HUES64 (cell line): ENCODE measurements around the gene IL27RA.

Experiments used
- H3K27ac ChIP-seq: 2 replicates; pipeline ENCODE4 v1.7.0; 2013; ENCODE audit warnings: low read depth, low read length, inconsistent platforms
- H3K27me3 ChIP-seq: 2 replicates; pipeline ENCODE4 v1.6.1; 2013; ENCODE audit warnings: mild to moderate bottlenecking, low read length; ENCODE audit not compliant: insufficient read depth
- H3K36me3 ChIP-seq: 2 replicates; pipeline ENCODE4 v1.6.1; 2013; ENCODE audit warnings: mild to moderate bottlenecking, low read length; ENCODE audit not compliant: insufficient read depth
- H3K4me1 ChIP-seq: 2 replicates; pipeline ENCODE4 v1.6.1; 2013; ENCODE audit warnings: mild to moderate bottlenecking, low read length, moderate library complexity; ENCODE audit not compliant: insufficient read depth
- H3K4me3 ChIP-seq: 2 replicates; pipeline ENCODE4 v1.5.1; 2013; ENCODE audit warnings: mild to moderate bottlenecking, low read length, moderate library complexity
- H3K9ac ChIP-seq: 2 replicates; pipeline ENCODE4 v1.6.1; 2013; ENCODE audit warnings: mild to moderate bottlenecking, low read depth, low read length
- H3K9me3 ChIP-seq: 2 replicates; pipeline ENCODE4 v1.6.1; 2013; ENCODE audit warnings: low read depth, low read length; ENCODE audit not compliant: insufficient read depth
- WGBS: fragments of 150-250, 120-280 bp; methylation state at CpG from one replicate; pipeline ENCODE4 v1.1.7; 2013; ENCODE audit warnings: missing lambda C conversion rate; 5-methylcytosine and 5-hydroxymethylcytosine counted together

Gene IL27RA

DNA sequence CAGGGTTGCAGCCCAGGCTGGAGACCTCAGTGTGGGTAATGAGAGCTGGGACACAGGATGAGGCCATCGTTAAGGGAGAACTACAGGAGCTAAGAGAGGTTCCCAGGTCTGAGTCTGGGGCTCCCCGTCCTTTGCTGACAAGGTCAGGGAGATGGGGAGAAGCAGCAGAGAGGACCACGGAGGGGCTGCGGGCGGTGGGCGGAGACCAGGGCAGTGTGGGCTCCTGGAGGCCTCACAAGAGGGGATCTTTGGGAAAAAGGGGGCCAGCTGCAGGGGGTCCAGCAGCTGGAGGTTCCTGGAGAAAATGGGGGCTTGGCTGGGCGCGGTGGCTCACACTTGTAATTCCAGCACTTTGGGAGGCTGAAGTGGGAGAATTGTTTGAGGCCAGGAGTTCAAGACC, 41.5 kb upstream of the IL27RA start:
- no peaks in the 10 kb centered on the region for H3K27me3 ChIP-seq
- H3K4me1 ChIP-seq: peaks cover 26% of the 10 kb centered on the region
- no peaks in the 10 kb centered on the region for H3K9me3 ChIP-seq
- H3K9ac ChIP-seq: no peak overlapping the region
- peaks cover 6% of the 10 kb centered on the region; the same call in 1 of the 2 replicates for H3K36me3 ChIP-seq
- no peak overlapping the region for H3K27ac ChIP-seq
- H3K4me3 ChIP-seq: no peak overlapping the region
- 91% methylated on average over 8 of the region's 8 CpGs for WGBS

DNA sequence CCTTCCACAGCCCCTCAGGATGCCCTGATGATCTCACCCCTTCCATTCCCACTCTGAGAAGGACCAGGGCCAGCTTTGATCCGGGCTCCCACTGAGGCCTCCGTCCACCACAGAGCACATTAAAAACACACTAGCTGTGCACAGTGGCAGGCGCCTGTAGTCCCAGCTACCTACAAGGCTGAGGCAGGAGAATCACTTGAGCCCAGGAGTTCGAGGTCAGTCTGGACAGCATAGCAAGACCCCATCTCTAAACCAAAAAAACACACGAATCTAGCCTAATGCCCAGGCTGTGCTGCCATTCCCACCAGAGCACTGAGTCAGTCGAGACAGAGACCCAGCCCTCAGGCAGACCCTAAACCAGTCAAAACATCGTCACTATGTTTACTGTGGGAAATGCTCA, 39.5 kb upstream of the IL27RA start:
- WGBS: 94% methylated on average over 7 of the region's 7 CpGs
- H3K9ac ChIP-seq: no peak overlapping the region
- H3K4me3 ChIP-seq: no peak overlapping the region

GRCh38 chr19:13993590-13994300, 37.8 kb upstream of the IL27RA start:
- peaks cover 6% of the 10 kb centered on the region; the same call in 1 of the 2 replicates for H3K36me3 ChIP-seq
- H3K9me3 ChIP-seq: peaks cover 4% of the 10 kb centered on the region; the same call in 1 of the 2 replicates
- 90% methylated on average over 20 of the region's 22 CpGs for WGBS
- no peak overlapping the region for H3K9ac ChIP-seq
- no peak overlapping the region for H3K4me3 ChIP-seq
- H3K4me1 ChIP-seq: peaks cover 2% of the 10 kb centered on the region; the same call in 1 of the 2 replicates
- H3K27ac ChIP-seq: no peak overlapping the region
- no peaks in the 10 kb centered on the region for H3K27me3 ChIP-seq

More for the DNA sequence above, 39.5 kb upstream of the IL27RA start:
- peaks cover 11% of the 10 kb centered on the region for H3K4me1 ChIP-seq
- no peaks in the 10 kb centered on the region for H3K9me3 ChIP-seq
- H3K27ac ChIP-seq: no peak overlapping the region
- peaks cover 6% of the 10 kb centered on the region; the same call in 1 of the 2 replicates for H3K36me3 ChIP-seq
- no peaks in the 10 kb centered on the region for H3K27me3 ChIP-seq

DNA sequence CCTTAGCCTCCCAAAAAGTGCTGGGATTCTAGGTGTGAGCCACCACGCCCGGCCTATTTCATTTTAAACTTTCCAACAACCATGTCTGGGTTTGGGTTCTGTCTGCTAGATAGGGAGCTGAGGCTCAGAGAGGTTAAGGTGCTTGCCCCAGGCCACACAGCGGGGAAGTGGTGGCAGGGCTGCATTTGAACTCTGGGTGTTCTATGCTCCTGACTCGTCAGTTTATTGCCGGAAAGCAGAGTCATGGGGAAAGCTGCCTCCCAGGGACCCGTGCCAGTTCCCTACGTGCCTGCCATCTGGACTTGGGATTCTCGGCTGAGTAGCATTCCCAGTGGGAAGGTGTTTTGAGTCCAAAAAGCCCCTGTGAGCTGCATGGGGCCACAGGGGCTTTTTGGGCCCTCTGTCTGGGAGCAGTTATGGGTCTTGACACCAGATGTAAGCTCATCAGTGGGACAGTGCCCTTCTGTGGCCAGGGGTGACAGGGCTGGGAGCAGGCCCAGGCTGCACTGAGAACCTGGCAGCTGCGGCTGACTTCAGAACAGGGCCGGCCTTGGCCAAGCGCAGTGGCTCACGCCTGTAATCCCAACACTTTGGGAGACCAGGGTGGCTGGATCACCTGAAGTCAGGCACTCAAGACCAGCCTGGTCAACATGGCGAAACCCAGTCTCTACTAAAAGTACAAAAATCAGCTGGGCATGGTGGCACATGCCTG, 36.4 kb upstream of the IL27RA start:
- Histone ChIP-seq H3K9ac (no peak overlapping the region), H3K27ac (no peak overlapping the region), H3K9me3 (peaks cover 11% of the 10 kb centered on the region), H3K4me3 (no peak overlapping the region), H3K4me1 (no peaks in the 10 kb centered on the region), H3K27me3 (no peaks in the 10 kb centered on the region), H3K36me3 (peaks cover 6% of the 10 kb centered on the region)
- WGBS: 94% methylated on average over 13 of the region's 13 CpGs

GRCh38 chr19:13995878-13996765, 35.4 kb upstream of the IL27RA start:
- peaks cover 6% of the 10 kb centered on the region for H3K36me3 ChIP-seq
- no peak overlapping the region for H3K9ac ChIP-seq

DNA sequence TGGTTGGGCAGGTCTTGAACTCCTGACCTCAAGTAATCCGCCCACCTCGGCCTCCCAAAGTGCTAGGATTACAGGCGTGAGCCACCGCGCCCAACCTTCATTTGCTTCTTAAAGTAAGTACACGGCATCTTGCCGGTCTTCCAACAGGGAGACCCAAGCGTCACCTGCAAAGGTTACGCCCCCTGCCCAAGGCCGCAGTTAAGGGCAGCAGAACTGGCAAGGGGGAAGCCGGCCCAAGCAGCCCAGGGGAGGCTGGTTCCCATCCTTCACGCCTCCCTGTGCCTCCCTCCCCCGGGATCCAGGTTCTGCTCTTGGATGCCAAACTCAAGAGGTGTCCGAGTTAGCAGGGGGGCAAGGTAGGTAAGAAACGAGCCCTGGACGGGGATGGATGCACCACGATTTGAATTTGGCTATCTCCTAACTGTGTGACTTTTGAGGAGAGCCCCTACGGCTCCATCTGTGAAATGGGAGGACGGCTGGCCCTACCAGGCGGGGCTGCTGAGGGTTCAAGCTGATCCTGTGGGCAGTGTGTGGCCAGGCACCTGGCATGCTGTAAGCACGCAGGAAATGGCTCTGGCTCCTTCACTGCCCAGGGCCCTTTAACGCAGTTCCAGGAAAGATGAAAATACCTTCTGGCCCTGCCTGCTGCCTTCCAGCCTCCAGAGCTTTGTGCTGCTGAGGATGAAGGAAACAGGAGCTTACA, 34.5 kb upstream of the IL27RA start:
- peaks cover 11% of the 10 kb centered on the region for H3K9me3 ChIP-seq
- no peaks in the 10 kb centered on the region for H3K4me1 ChIP-seq
- H3K27me3 ChIP-seq: no peaks in the 10 kb centered on the region
- H3K27ac ChIP-seq: no peak overlapping the region
- H3K36me3 ChIP-seq: peaks cover 3% of the 10 kb centered on the region
- 94% methylated on average over 22 of the region's 22 CpGs for WGBS
- no peak overlapping the region for H3K9ac ChIP-seq
- no peak overlapping the region for H3K4me3 ChIP-seq

More at GRCh38 chr19:13995878-13996765, 35.4 kb upstream of the IL27RA start:
- Histone ChIP-seq H3K27ac (no peak overlapping the region), H3K4me1 (no peaks in the 10 kb centered on the region), H3K4me3 (no peak overlapping the region), H3K9me3 (peaks cover 11% of the 10 kb centered on the region), H3K27me3 (no peaks in the 10 kb centered on the region)
- WGBS: 96% methylated on average over 14 of the region's 14 CpGs

- Histone ChIP-seq H3K9ac (no peak overlapping the region), H3K4me1 (no peaks in the 10 kb centered on the region), H3K27ac (no peak overlapping the region), H3K9me3 (peaks cover 11% of the 10 kb centered on the region), H3K4me3 (no peak overlapping the region), H3K27me3 (no peaks in the 10 kb centered on the region), H3K36me3 (no peaks in the 10 kb centered on the region; the same call in 1 of the 2 replicates)
- 84% methylated on average over 6 of the region's 6 CpGs for WGBS
These were observed 34.0 kb upstream of the IL27RA start for GRCh38 chr19:13997631-13997962.

GRCh38 chr19:13998426-13998825, 33.1 kb upstream of the IL27RA start:
- Histone ChIP-seq H3K36me3 (no peaks in the 10 kb centered on the region; the same call in 1 of the 2 replicates), H3K27ac (no peak overlapping the region), H3K4me1 (no peaks in the 10 kb centered on the region), H3K9ac (no peak overlapping the region), H3K4me3 (no peak overlapping the region), H3K9me3 (peaks cover 11% of the 10 kb centered on the region), H3K27me3 (no peaks in the 10 kb centered on the region)
- 98% methylated on average over 1 of the region's 1 CpG for WGBS

- H3K36me3 ChIP-seq: no peaks in the 10 kb centered on the region; the same call in 1 of the 2 replicates
- H3K9ac ChIP-seq: no peak overlapping the region
- no peak overlapping the region for H3K4me3 ChIP-seq
- no peak overlapping the region for H3K27ac ChIP-seq
- no peaks in the 10 kb centered on the region for H3K4me1 ChIP-seq
- WGBS: 92% methylated on average over 3 of the region's 3 CpGs
- H3K27me3 ChIP-seq: no peaks in the 10 kb centered on the region
- H3K9me3 ChIP-seq: peaks cover 11% of the 10 kb centered on the region
These were observed 32.5 kb upstream of the IL27RA start for GRCh38 chr19:13999085-13999484.

DNA sequence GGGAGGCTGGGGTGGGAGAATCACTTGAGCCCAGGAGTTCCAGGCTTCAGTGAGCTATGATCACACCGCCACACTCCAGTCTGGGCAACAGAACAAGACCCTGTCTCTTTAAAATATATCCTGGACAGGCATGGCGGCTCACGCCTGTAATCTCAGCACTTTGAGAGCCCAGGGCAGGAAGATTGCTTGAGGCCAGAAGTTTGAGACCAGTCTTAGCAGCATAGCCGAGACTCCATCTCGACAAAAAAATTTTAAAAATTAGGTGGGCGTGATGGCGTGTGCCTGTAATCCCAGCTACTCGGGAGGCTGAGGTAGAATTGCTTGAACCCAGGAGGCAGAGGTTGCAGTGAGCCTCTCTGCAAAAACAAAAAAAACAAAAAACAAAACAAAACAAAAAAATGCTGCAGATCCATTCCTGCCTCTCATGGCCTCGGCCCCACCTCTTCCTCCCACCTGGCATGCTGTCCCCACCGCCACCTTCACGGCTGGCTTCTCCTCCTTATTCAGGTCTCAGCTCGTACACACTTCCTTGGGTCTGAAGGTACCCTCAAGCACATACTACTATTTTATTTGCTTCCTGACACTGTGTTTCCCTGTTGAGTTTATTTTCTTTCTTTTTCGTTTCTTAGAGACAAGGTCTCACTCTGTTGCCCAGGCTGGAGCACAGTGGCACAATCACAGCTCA, 30.7 kb upstream of the IL27RA start:
- H3K4me3 ChIP-seq: no peak overlapping the region
- peaks cover 11% of the 10 kb centered on the region for H3K9me3 ChIP-seq
- H3K27ac ChIP-seq: no peak overlapping the region
- WGBS: 95% methylated on average over 13 of the region's 13 CpGs
- H3K4me1 ChIP-seq: no peaks in the 10 kb centered on the region
- H3K27me3 ChIP-seq: no peaks in the 10 kb centered on the region
- no peak overlapping the region for H3K9ac ChIP-seq
- no peaks in the 10 kb centered on the region; the same call in 1 of the 2 replicates for H3K36me3 ChIP-seq
